GM23338 (cell line): Measurements from ENCODE around the gene STARD13. TPM values are rescaled to one million over a fixed set of nuclear protein-coding genes. Genes with fewer than 3 reads are reported as not detected.

Experiments
- ATAC-seq: fragments of 200-7000 bp; cut with Tn5 transposase; 3 replicates; pipeline ENCODE4 v1.9.1; 2020
- DNase-seq: peaks from one replicate; pipeline ENCODE4 v3.0.0-alpha.2; 2015; ENCODE audit warnings: low spot score
- H2AFZ ChIP-seq: fragments of 200-600 bp; sonication (generic); 2 replicates; pipeline ENCODE4 v1.8.0; 2016; ENCODE audit warnings: antibody characterized with exemption, mild to moderate bottlenecking, moderate library complexity
- H3F3A ChIP-seq: fragments of 200-600 bp; sonication (generic); replicated peaks from 2 replicates; pipeline ENCODE4 v1.8.0; 2017; ENCODE audit warnings: antibody characterized with exemption, mixed run types, low read depth
- H3K27ac ChIP-seq: fragments of 200-600 bp; sonication (generic); 2 replicates; pipeline ENCODE4 v1.6.1; 2016; ENCODE audit warnings: low read depth
- H3K27me3 ChIP-seq: fragments of 200-600 bp; sonication (generic); 2 replicates; pipeline ENCODE4 v1.8.0; 2016; ENCODE audit warnings: mild to moderate bottlenecking, mixed run types, moderate library complexity; ENCODE audit not compliant: insufficient read depth
- H3K36me3 ChIP-seq: fragments of 200-600 bp; sonication (generic); 2 replicates; pipeline ENCODE4 v1.8.0; 2016; ENCODE audit warnings: mild to moderate bottlenecking; ENCODE audit not compliant: insufficient read depth
- H3K4me1 ChIP-seq: fragments of 200-600 bp; sonication (generic); 2 replicates; pipeline ENCODE4 v1.8.0; 2016; ENCODE audit warnings: mild to moderate bottlenecking, moderate library complexity; ENCODE audit not compliant: insufficient read depth
- H3K4me2 ChIP-seq: fragments of 200-600 bp; sonication (generic); 2 replicates; pipeline ENCODE4 v1.7.1; 2017; ENCODE audit warnings: mixed run types
- H3K4me3 ChIP-seq: fragments of 200-600 bp; sonication (generic); 2 replicates; pipeline ENCODE4 v1.6.1; 2016; ENCODE audit warnings: mixed run types
- H3K79me2 ChIP-seq: fragments of 200-600 bp; sonication (generic); replicated peaks from 2 replicates; pipeline ENCODE4 v1.8.0; 2017; ENCODE audit warnings: mild to moderate bottlenecking; ENCODE audit not compliant: insufficient read depth
- H3K9me2 ChIP-seq: fragments of 200-600 bp; sonication (generic); 2 replicates; pipeline ENCODE4 v1.8.0; 2017; ENCODE audit not compliant: insufficient read depth
- H4K20me1 ChIP-seq: fragments of 200-600 bp; sonication (generic); replicated peaks from 2 replicates; pipeline ENCODE4 v1.8.0; 2017; ENCODE audit warnings: mild to moderate bottlenecking; ENCODE audit not compliant: insufficient read depth
- H3K27ac Mint-ChIP-seq: 2 replicates; pipeline ENCODE4 v1.8.0; 2020; ENCODE audit warnings: inconsistent platforms, mild to moderate bottlenecking, moderate library complexity, mixed read lengths
- H3K27me3 Mint-ChIP-seq: 3 replicates; pipeline ENCODE4 v1.8.0; 2022; ENCODE audit warnings: low read depth, mild to moderate bottlenecking, moderate library complexity, mixed read lengths, inconsistent platforms; ENCODE audit not compliant: insufficient read depth, poor library complexity
- H3K36me3 Mint-ChIP-seq: 3 replicates; pipeline ENCODE4 v1.8.0; 2021; ENCODE audit warnings: low read depth, mild to moderate bottlenecking, inconsistent platforms, moderate library complexity, mixed read lengths
- H3K4me1 Mint-ChIP-seq: 3 replicates; pipeline ENCODE4 v1.8.0; 2020; ENCODE audit warnings: mild to moderate bottlenecking, inconsistent platforms, mixed read lengths
- H3K4me3 Mint-ChIP-seq: 3 replicates; pipeline ENCODE4 v1.8.0; 2021; ENCODE audit warnings: moderate library complexity, mild to moderate bottlenecking, inconsistent platforms, mixed read lengths
- H3K9me3 Mint-ChIP-seq: 3 replicates; pipeline ENCODE4 v1.8.0; 2020; ENCODE audit warnings: moderate library complexity, mild to moderate bottlenecking, inconsistent platforms, mixed read lengths
- CREB1 ChIP-seq: fragments of 250-450 bp; sonication (Bioruptor Pico); IDR thresholded peaks from 2 replicates; pipeline ENCODE4 v1.5.0; 2020; ENCODE audit warnings: low read depth, mild to moderate bottlenecking, moderate library complexity
- EZH2phosphoT487 ChIP-seq: fragments of 200-600 bp; sonication (generic); IDR thresholded peaks from one replicate; pipeline ENCODE4 v1.8.1; 2018; ENCODE audit warnings: antibody characterized with exemption; ENCODE audit not compliant: unreplicated experiment
- JUNB ChIP-seq: IDR thresholded peaks from one replicate; pipeline ENCODE4 v1.6.1; 2016; ENCODE audit warnings: antibody characterized with exemption; ENCODE audit not compliant: unreplicated experiment
- NANOG ChIP-seq: IDR thresholded peaks from 2 replicates; pipeline ENCODE4 v1.6.1; 2016; ENCODE audit warnings: antibody characterized with exemption, borderline replicate concordance
- POLR2AphosphoS5 ChIP-seq: IDR thresholded peaks from 2 replicates; pipeline ENCODE4 v1.6.1; 2016; ENCODE audit warnings: antibody characterized with exemption, low read depth
- STAT1 ChIP-seq: IDR thresholded peaks from one replicate; pipeline ENCODE4 v1.6.1; 2016; ENCODE audit warnings: antibody characterized with exemption; ENCODE audit not compliant: unreplicated experiment
- ZNF331 ChIP-seq: fragments of 250-450 bp; sonication (Bioruptor Pico); IDR thresholded peaks from 2 replicates; pipeline ENCODE4 v1.5.0; 2020; ENCODE audit warnings: low read depth, mild to moderate bottlenecking, moderate library complexity
- polyA plus RNA-seq: library from polyadenylated mRNA; unstranded; fragments of >200 nt; fragmentation: Nextera tagmentation; extraction: Ambion mirVana; gene quantifications from 2 replicates; pipeline ENCODE4 v1.2.1, GENCODE V29; 2016
- total RNA-seq: library from RNA; depleted of rRNA; stranded (reverse); fragments of >200 nt; shearing (Covaris generic); gene quantifications from 2 replicates; pipeline ENCODE4 v1.2.3, GENCODE V29; 2014
- TF ChIP-seq, protein P1 (sequence below): IDR thresholded peaks from 2 replicates; pipeline ENCODE4 v1.6.1; 2016; ENCODE audit warnings: antibody characterized with exemption
- TF ChIP-seq, protein P2 (sequence below): IDR thresholded peaks from one replicate; pipeline ENCODE4 v1.6.1; 2018; ENCODE audit warnings: antibody characterized with exemption; ENCODE audit not compliant: unreplicated experiment
- TF ChIP-seq, protein P3 (sequence below), 2 experiments: fragments of 200-600 bp in 1 of 2; sonication (generic) in 1 of 2; conservative IDR thresholded peaks; 2 replicates each; pipeline versions ENCODE4 v1.5.1 to v1.6.1; 2016 to 2017; ENCODE audit warnings: antibody characterized with exemption in 2 of 2, low read depth in 2 of 2, mild to moderate bottlenecking in 2 of 2, moderate library complexity in 1 of 2

STARD13 gene
- total and polyA plus RNA-seq, 2 experiments from 2014 or later = 3.2 to 5.2 TPM

DNA sequence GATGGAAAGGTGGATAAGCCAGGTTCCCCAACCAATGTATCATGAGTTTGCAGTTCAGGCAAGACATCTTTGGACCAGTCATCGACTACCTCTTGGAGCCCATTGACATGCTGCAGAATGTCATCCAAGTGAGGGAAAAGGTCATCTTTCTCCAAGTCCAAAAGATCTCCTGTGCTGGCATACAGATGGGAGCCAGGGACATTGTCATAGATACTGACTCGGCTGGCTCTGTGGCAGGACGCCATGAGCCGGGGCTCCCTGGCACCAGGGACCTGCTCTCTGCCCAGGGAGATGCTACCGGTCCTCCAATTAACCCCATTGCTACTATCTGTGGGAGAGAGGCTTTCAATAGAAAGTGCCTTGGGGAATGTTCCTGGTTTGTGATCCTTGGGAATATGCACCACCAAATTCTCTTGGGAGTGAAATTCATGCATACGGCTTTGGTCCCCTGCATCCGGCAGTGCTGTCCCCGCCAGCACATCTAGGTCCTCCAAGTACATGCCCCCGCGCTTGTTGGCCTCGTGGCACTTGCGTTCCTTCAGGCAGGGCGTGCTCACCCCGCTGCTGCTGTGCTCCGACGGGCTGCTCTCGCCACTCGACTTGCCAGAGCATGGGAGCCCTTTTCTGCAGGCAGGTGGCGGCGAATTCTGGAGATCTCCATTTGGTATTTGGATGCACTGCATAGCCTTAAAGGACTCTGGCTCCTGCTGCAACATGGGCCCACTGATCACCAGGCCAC, 156.3 kb downstream of the STARD13 start:
- Histone ChIP-seq H3K4me1 (peaks cover 12% of the 10 kb centered on the region), H3K79me2 (no peaks in the 10 kb centered on the region), H3K4me3 (no peak overlapping the region), H3K4me2 (no peak overlapping the region), H4K20me1 (no peaks in the 10 kb centered on the region), H3K27ac (no peak overlapping the region), H2AFZ (no peak overlapping the region), H3K27me3 (no peaks in the 10 kb centered on the region), H3K36me3 (no peaks in the 10 kb centered on the region), H3K9me2 (no peaks in the 10 kb centered on the region), H3F3A (no peaks in the 10 kb centered on the region)
- no peaks in the 10 kb centered on the region; the same call in 2 of the 3 replicates for H3K36me3 Mint-ChIP-seq
- no peak overlapping the region for H3K27ac Mint-ChIP-seq
- ATAC-seq (no peak), DNase-seq (no peak)
- H3K9me3 Mint-ChIP-seq = no peaks in the 10 kb centered on the region
- TF ChIP-seq, protein P1, sequence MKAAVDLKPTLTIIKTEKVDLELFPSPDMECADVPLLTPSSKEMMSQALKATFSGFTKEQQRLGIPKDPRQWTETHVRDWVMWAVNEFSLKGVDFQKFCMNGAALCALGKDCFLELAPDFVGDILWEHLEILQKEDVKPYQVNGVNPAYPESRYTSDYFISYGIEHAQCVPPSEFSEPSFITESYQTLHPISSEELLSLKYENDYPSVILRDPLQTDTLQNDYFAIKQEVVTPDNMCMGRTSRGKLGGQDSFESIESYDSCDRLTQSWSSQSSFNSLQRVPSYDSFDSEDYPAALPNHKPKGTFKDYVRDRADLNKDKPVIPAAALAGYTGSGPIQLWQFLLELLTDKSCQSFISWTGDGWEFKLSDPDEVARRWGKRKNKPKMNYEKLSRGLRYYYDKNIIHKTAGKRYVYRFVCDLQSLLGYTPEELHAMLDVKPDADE = no peak
- TF ChIP-seq STAT1 (no peak), JUNB (no peak), NANOG (no peak), POLR2AphosphoS5 (no peak), ZNF331 (CRISPR knock-in tag) (no peak), CREB1 (CRISPR knock-in tag) (no peak), EZH2phosphoT487 (no peak)
- TF ChIP-seq, protein P2, sequence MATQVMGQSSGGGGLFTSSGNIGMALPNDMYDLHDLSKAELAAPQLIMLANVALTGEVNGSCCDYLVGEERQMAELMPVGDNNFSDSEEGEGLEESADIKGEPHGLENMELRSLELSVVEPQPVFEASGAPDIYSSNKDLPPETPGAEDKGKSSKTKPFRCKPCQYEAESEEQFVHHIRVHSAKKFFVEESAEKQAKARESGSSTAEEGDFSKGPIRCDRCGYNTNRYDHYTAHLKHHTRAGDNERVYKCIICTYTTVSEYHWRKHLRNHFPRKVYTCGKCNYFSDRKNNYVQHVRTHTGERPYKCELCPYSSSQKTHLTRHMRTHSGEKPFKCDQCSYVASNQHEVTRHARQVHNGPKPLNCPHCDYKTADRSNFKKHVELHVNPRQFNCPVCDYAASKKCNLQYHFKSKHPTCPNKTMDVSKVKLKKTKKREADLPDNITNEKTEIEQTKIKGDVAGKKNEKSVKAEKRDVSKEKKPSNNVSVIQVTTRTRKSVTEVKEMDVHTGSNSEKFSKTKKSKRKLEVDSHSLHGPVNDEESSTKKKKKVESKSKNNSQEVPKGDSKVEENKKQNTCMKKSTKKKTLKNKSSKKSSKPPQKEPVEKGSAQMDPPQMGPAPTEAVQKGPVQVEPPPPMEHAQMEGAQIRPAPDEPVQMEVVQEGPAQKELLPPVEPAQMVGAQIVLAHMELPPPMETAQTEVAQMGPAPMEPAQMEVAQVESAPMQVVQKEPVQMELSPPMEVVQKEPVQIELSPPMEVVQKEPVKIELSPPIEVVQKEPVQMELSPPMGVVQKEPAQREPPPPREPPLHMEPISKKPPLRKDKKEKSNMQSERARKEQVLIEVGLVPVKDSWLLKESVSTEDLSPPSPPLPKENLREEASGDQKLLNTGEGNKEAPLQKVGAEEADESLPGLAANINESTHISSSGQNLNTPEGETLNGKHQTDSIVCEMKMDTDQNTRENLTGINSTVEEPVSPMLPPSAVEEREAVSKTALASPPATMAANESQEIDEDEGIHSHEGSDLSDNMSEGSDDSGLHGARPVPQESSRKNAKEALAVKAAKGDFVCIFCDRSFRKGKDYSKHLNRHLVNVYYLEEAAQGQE = no peak
- TF ChIP-seq, protein P3, sequence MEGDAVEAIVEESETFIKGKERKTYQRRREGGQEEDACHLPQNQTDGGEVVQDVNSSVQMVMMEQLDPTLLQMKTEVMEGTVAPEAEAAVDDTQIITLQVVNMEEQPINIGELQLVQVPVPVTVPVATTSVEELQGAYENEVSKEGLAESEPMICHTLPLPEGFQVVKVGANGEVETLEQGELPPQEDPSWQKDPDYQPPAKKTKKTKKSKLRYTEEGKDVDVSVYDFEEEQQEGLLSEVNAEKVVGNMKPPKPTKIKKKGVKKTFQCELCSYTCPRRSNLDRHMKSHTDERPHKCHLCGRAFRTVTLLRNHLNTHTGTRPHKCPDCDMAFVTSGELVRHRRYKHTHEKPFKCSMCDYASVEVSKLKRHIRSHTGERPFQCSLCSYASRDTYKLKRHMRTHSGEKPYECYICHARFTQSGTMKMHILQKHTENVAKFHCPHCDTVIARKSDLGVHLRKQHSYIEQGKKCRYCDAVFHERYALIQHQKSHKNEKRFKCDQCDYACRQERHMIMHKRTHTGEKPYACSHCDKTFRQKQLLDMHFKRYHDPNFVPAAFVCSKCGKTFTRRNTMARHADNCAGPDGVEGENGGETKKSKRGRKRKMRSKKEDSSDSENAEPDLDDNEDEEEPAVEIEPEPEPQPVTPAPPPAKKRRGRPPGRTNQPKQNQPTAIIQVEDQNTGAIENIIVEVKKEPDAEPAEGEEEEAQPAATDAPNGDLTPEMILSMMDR (conservative IDR thresholded peaks at IDR 0.05; ENCODE audit: low read depth in 2 of 2) = no peak
- H3K4me3 Mint-ChIP-seq = no peak overlapping the region
- peaks cover 22% of the 10 kb centered on the region for H3K4me1 Mint-ChIP-seq
- peaks cover 3% of the 10 kb centered on the region for H3K27me3 Mint-ChIP-seq
